ENCODE measurements around the gene CHRNA10.

The CHRNA10 gene

GRCh38 chr11:3632070-3632660 lies 39.0 kb downstream of the CHRNA10 start:
- no peak overlapping the region for H3K4me3 ChIP-seq (ENCODE audit: low read depth, low read length)
- H3K27me3 ChIP-seq (ENCODE audit: control insufficient read depth, insufficient read depth, low read length): no peaks in the 10 kb centered on the region
- no peak overlapping the region for H3K9ac ChIP-seq (ENCODE audit: low read length)
- no peaks in the 10 kb centered on the region for H3K4me1 ChIP-seq (ENCODE audit: control insufficient read depth, insufficient read depth, low read length)
- H3K9me3 ChIP-seq (ENCODE audit: control insufficient read depth, insufficient read depth, low read depth, low read length): no peaks in the 10 kb centered on the region
- no peak overlapping the region for H3K27ac ChIP-seq (ENCODE audit: low read depth, low read length)
- H3K36me3 ChIP-seq (ENCODE audit: control insufficient read depth, insufficient read depth, low read length): no peaks in the 10 kb centered on the region

- H3K4me3 ChIP-seq (ENCODE audit: low read depth, low read length): no peak overlapping the region
- no peaks in the 10 kb centered on the region for H3K27me3 ChIP-seq (ENCODE audit: control insufficient read depth, insufficient read depth, low read length)
- H3K4me1 ChIP-seq (ENCODE audit: control insufficient read depth, insufficient read depth, low read length): no peaks in the 10 kb centered on the region
- H3K36me3 ChIP-seq (ENCODE audit: control insufficient read depth, insufficient read depth, low read length): no peaks in the 10 kb centered on the region
- H3K9me3 ChIP-seq (ENCODE audit: control insufficient read depth, insufficient read depth, low read depth, low read length): no peaks in the 10 kb centered on the region
- H3K9ac ChIP-seq (ENCODE audit: low read length): no peak overlapping the region
- H3K27ac ChIP-seq (ENCODE audit: low read depth, low read length): no peak overlapping the region
Observed at GRCh38 chr11:3631331-3631730, 39.9 kb downstream of the CHRNA10 start.

GRCh38 chr11:3627291-3627690 lies 43.9 kb downstream of the CHRNA10 start:
- Histone ChIP-seq H3K9ac (ENCODE audit: low read length) (no peak overlapping the region), H3K36me3 (ENCODE audit: control insufficient read depth, insufficient read depth, low read length) (no peaks in the 10 kb centered on the region), H3K27ac (ENCODE audit: low read depth, low read length) (no peak overlapping the region), H3K4me1 (ENCODE audit: control insufficient read depth, insufficient read depth, low read length) (no peaks in the 10 kb centered on the region), H3K9me3 (ENCODE audit: control insufficient read depth, insufficient read depth, low read depth, low read length) (no peaks in the 10 kb centered on the region), H3K27me3 (ENCODE audit: control insufficient read depth, insufficient read depth, low read length) (no peaks in the 10 kb centered on the region), H3K4me3 (ENCODE audit: low read depth, low read length) (no peak overlapping the region)

- Histone ChIP-seq H3K4me3 (ENCODE audit: low read depth, low read length) (no peak overlapping the region), H3K9ac (ENCODE audit: low read length) (no peak overlapping the region), H3K27ac (ENCODE audit: low read depth, low read length) (no peak overlapping the region)
Observed at GRCh38 chr11:3626250-3626960, 44.8 kb downstream of the CHRNA10 start.

GRCh38 chr11:3623767-3624458 lies 47.3 kb downstream of the CHRNA10 start:
- Histone ChIP-seq H3K36me3 (ENCODE audit: control insufficient read depth, insufficient read depth, low read length) (no peaks in the 10 kb centered on the region), H3K4me1 (ENCODE audit: control insufficient read depth, insufficient read depth, low read length) (no peaks in the 10 kb centered on the region), H3K27me3 (ENCODE audit: control insufficient read depth, insufficient read depth, low read length) (no peaks in the 10 kb centered on the region), H3K9me3 (ENCODE audit: control insufficient read depth, insufficient read depth, low read depth, low read length) (no peaks in the 10 kb centered on the region), H3K27ac (ENCODE audit: low read depth, low read length) (no peak overlapping the region), H3K4me3 (ENCODE audit: low read depth, low read length) (no peak overlapping the region), H3K9ac (ENCODE audit: low read length) (no peak overlapping the region)

More at GRCh38 chr11:3626250-3626960, 44.8 kb downstream of the CHRNA10 start:
- Histone ChIP-seq H3K36me3 (ENCODE audit: control insufficient read depth, insufficient read depth, low read length) (no peaks in the 10 kb centered on the region), H3K27me3 (ENCODE audit: control insufficient read depth, insufficient read depth, low read length) (no peaks in the 10 kb centered on the region), H3K4me1 (ENCODE audit: control insufficient read depth, insufficient read depth, low read length) (no peaks in the 10 kb centered on the region), H3K9me3 (ENCODE audit: control insufficient read depth, insufficient read depth, low read depth, low read length) (no peaks in the 10 kb centered on the region)

- no peak overlapping the region for H3K4me3 ChIP-seq (ENCODE audit: low read depth, low read length)
- no peaks in the 10 kb centered on the region for H3K27me3 ChIP-seq (ENCODE audit: control insufficient read depth, insufficient read depth, low read length)
Observed at GRCh38 chr11:3623121-3623520, 48.1 kb downstream of the CHRNA10 start.

GRCh38 chr11:3622521-3622920 lies 48.7 kb downstream of the CHRNA10 start:
- H3K4me3 ChIP-seq (ENCODE audit: low read depth, low read length): no peak overlapping the region
- no peak overlapping the region for H3K9ac ChIP-seq (ENCODE audit: low read length)
- H3K27ac ChIP-seq (ENCODE audit: low read depth, low read length): no peak overlapping the region
- no peaks in the 10 kb centered on the region for H3K4me1 ChIP-seq (ENCODE audit: control insufficient read depth, insufficient read depth, low read length)
- no peaks in the 10 kb centered on the region for H3K9me3 ChIP-seq (ENCODE audit: control insufficient read depth, insufficient read depth, low read depth, low read length)
- H3K27me3 ChIP-seq (ENCODE audit: control insufficient read depth, insufficient read depth, low read length): no peaks in the 10 kb centered on the region
- H3K36me3 ChIP-seq (ENCODE audit: control insufficient read depth, insufficient read depth, low read length): no peaks in the 10 kb centered on the region

More at GRCh38 chr11:3623121-3623520, 48.1 kb downstream of the CHRNA10 start:
- no peaks in the 10 kb centered on the region for H3K9me3 ChIP-seq (ENCODE audit: control insufficient read depth, insufficient read depth, low read depth, low read length)
- no peaks in the 10 kb centered on the region for H3K4me1 ChIP-seq (ENCODE audit: control insufficient read depth, insufficient read depth, low read length)
- H3K9ac ChIP-seq (ENCODE audit: low read length): no peak overlapping the region
- H3K36me3 ChIP-seq (ENCODE audit: control insufficient read depth, insufficient read depth, low read length): no peaks in the 10 kb centered on the region
- no peak overlapping the region for H3K27ac ChIP-seq (ENCODE audit: low read depth, low read length)

- no peak overlapping the region for H3K27ac ChIP-seq (ENCODE audit: low read depth, low read length)
- H3K27me3 ChIP-seq (ENCODE audit: control insufficient read depth, insufficient read depth, low read length): no peaks in the 10 kb centered on the region
- no peaks in the 10 kb centered on the region for H3K36me3 ChIP-seq (ENCODE audit: control insufficient read depth, insufficient read depth, low read length)
- H3K4me1 ChIP-seq (ENCODE audit: control insufficient read depth, insufficient read depth, low read length): peaks cover 3% of the 10 kb centered on the region; the same call in 1 of the 2 replicates
- no peak overlapping the region for H3K4me3 ChIP-seq (ENCODE audit: low read depth, low read length)
- H3K9me3 ChIP-seq (ENCODE audit: control insufficient read depth, insufficient read depth, low read depth, low read length): no peaks in the 10 kb centered on the region
- no peak overlapping the region for H3K9ac ChIP-seq (ENCODE audit: low read length)
Observed at GRCh38 chr11:3617990-3618389, 53.2 kb downstream of the CHRNA10 start.

GRCh38 chr11:3616721-3617460 lies 54.3 kb downstream of the CHRNA10 start:
- Histone ChIP-seq H3K4me3 (ENCODE audit: low read depth, low read length) (no peak overlapping the region), H3K36me3 (ENCODE audit: control insufficient read depth, insufficient read depth, low read length) (no peaks in the 10 kb centered on the region), H3K4me1 (ENCODE audit: control insufficient read depth, insufficient read depth, low read length) (peaks cover 3% of the 10 kb centered on the region; the same call in 1 of the 2 replicates), H3K27me3 (ENCODE audit: control insufficient read depth, insufficient read depth, low read length) (no peaks in the 10 kb centered on the region), H3K9me3 (ENCODE audit: control insufficient read depth, insufficient read depth, low read depth, low read length) (no peaks in the 10 kb centered on the region), H3K27ac (ENCODE audit: low read depth, low read length) (no peak overlapping the region), H3K9ac (ENCODE audit: low read length) (no peak overlapping the region)

- Histone ChIP-seq H3K4me3 (ENCODE audit: low read depth, low read length) (no peak overlapping the region), H3K4me1 (ENCODE audit: control insufficient read depth, insufficient read depth, low read length) (peaks cover 3% of the 10 kb centered on the region; the same call in 1 of the 2 replicates), H3K9ac (ENCODE audit: low read length) (no peak overlapping the region), H3K9me3 (ENCODE audit: control insufficient read depth, insufficient read depth, low read depth, low read length) (no peaks in the 10 kb centered on the region), H3K27ac (ENCODE audit: low read depth, low read length) (no peak overlapping the region), H3K36me3 (ENCODE audit: control insufficient read depth, insufficient read depth, low read length) (no peaks in the 10 kb centered on the region), H3K27me3 (ENCODE audit: control insufficient read depth, insufficient read depth, low read length) (no peaks in the 10 kb centered on the region)
Observed at GRCh38 chr11:3615998-3616397, 55.2 kb downstream of the CHRNA10 start.
